ENCODE results near the gene ZNF778. TPM values are rescaled to one million over a fixed set of nuclear protein-coding genes. Genes with fewer than 3 reads are reported as not detected.
"Not testable (repeated sequence)": the region's sequence is repeated elsewhere in the genome, so short reads cannot be mapped to it uniquely, and the experiment has no call there.

Gene ZNF778
- polyA plus RNA-seq, 1 donor: 4.3 TPM

- no peak for DNase-seq
- Histone ChIP-seq H3K27ac (ENCODE audit: low read length) (no peak overlapping the region), H3K9me3 (ENCODE audit: control insufficient read depth, low read depth, low read length) (peaks cover 4% of the 10 kb centered on the region), H3K27me3 (ENCODE audit: control insufficient read depth, insufficient read depth, low read length) (peaks cover 17% of the 10 kb centered on the region), H3K36me3 (ENCODE audit: control insufficient read depth, insufficient read depth, low read length) (no peaks in the 10 kb centered on the region), H3K4me3 (ENCODE audit: low read length) (no peak overlapping the region), H3K4me1 (ENCODE audit: control insufficient read depth, insufficient read depth, low read length) (no peaks in the 10 kb centered on the region)
- 80% methylated on average over 2 of the region's 26 CpGs for WGBS (ENCODE audit: insufficient coverage, low lambda C conversion rate)
Measured at GRCh38 chr16:89183975-89184676, 33.4 kb upstream of the ZNF778 start.

DNA sequence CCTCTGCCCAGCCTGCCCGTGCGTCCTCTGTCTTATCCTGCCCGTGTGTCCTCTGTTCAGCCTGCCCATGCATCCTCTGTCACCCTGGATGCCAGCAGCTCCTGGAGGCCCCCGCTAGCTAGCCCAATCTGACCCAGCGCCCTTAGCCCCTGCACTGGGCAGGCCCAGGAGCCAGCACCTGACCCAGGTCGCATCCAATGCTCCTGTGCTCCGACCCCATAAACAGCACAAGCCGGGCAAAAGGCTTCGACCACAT is 32.9 kb upstream of the ZNF778 start:
- Histone ChIP-seq H3K36me3 (ENCODE audit: control insufficient read depth, insufficient read depth, low read length) (no peaks in the 10 kb centered on the region), H3K9me3 (ENCODE audit: control insufficient read depth, low read depth, low read length) (peaks cover 4% of the 10 kb centered on the region), H3K27me3 (ENCODE audit: control insufficient read depth, insufficient read depth, low read length) (peaks cover 17% of the 10 kb centered on the region), H3K4me1 (ENCODE audit: control insufficient read depth, insufficient read depth, low read length) (no peaks in the 10 kb centered on the region), H3K4me3 (ENCODE audit: low read length) (no peak overlapping the region), H3K27ac (ENCODE audit: low read length) (no peak overlapping the region)
- no peak for DNase-seq
- no CpG with 5 or more reads among the region's 9 CpGs for WGBS (ENCODE audit: insufficient coverage, low lambda C conversion rate)

- Histone ChIP-seq H3K9me3 (ENCODE audit: control insufficient read depth, low read depth, low read length) (peaks cover 4% of the 10 kb centered on the region), H3K4me1 (ENCODE audit: control insufficient read depth, insufficient read depth, low read length) (no peaks in the 10 kb centered on the region), H3K36me3 (ENCODE audit: control insufficient read depth, insufficient read depth, low read length) (no peaks in the 10 kb centered on the region), H3K4me3 (ENCODE audit: low read length) (no peak overlapping the region), H3K27me3 (ENCODE audit: control insufficient read depth, insufficient read depth, low read length) (peaks cover 17% of the 10 kb centered on the region), H3K27ac (ENCODE audit: low read length) (no peak overlapping the region)
- no peak for DNase-seq
- WGBS (ENCODE audit: insufficient coverage, low lambda C conversion rate): no CpG with 5 or more reads among the region's 48 CpGs
Measured at GRCh38 chr16:89184933-89185794, 32.3 kb upstream of the ZNF778 start.

- peaks cover 17% of the 10 kb centered on the region for H3K27me3 ChIP-seq (ENCODE audit: control insufficient read depth, insufficient read depth, low read length)
- not testable (repeated sequence) for DNase-seq; H3K27ac ChIP-seq (ENCODE audit: low read length); H3K4me1 ChIP-seq (ENCODE audit: control insufficient read depth, insufficient read depth, low read length); H3K36me3 ChIP-seq (ENCODE audit: control insufficient read depth, insufficient read depth, low read length); H3K9me3 ChIP-seq (ENCODE audit: control insufficient read depth, low read depth, low read length); H3K4me3 ChIP-seq (ENCODE audit: low read length)
- no CpG with 5 or more reads among the region's 30 CpGs for WGBS (ENCODE audit: insufficient coverage, low lambda C conversion rate)
Measured at GRCh38 chr16:89185887-89186592, 31.5 kb upstream of the ZNF778 start.

DNA sequence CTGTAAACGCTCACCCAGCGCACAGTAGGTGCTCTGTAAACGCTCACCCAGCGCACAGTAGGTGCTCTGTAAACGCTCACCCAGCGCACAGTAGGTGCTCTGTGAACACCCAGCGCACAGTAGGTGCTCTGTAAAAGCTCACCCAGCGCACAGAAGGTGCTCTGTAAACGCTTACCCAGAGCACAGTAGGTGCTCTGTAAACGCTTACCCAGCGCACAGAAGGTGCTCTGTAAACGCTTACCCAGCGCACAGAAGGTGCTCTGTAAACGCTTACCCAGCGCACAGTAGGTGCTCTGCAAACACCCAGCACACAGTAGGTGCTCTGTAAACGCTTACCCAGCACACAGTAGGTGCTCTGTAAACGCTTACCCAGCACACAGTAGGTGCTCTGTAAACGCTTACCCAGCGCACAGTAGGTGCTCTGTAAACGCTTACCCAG is 30.9 kb upstream of the ZNF778 start:
- H3K9me3 ChIP-seq (ENCODE audit: control insufficient read depth, low read depth, low read length); DNase-seq; H3K4me1 ChIP-seq (ENCODE audit: control insufficient read depth, insufficient read depth, low read length); H3K4me3 ChIP-seq (ENCODE audit: low read length); H3K36me3 ChIP-seq (ENCODE audit: control insufficient read depth, insufficient read depth, low read length); H3K27ac ChIP-seq (ENCODE audit: low read length): not testable (repeated sequence)
- no CpG with 5 or more reads among the region's 20 CpGs for WGBS (ENCODE audit: insufficient coverage, low lambda C conversion rate)
- H3K27me3 ChIP-seq (ENCODE audit: control insufficient read depth, insufficient read depth, low read length): peaks cover 21% of the 10 kb centered on the region

DNA sequence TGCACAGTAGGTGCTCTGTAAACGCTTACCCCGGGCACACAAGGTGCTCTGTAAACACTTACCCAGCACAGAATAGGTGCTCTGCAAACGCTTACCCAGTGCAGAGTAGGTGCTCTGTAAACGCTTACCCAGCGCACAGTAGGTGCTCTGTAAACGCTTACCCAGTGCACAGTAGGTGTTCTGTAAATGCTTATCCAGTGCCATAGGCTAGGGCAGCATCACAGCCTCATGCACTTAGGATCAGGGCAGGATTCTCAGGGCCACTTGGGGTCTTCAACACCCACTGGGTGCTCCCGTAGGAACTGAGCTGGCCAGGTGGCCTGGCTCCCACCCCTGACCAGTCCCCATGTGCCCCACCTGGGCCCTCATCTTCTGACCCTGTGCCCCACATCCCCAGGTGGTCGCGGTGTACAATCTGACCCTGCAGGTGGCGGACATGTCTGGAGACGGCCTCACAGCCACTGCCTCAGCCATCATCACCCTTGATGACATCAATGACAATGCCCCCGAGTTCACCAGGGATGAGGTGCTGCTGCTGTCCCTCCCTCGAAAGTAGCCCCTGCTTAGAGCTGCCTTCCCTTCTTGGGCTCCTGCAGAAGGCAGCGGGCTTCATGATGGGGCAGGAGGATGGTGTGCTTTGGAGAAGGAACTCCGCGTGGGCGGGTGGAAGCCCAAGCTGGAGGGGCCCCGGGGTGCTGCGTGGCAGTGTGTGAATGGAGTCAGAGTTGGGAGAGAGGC is 30.3 kb upstream of the ZNF778 start:
- Histone ChIP-seq H3K4me3 (ENCODE audit: low read length) (no peak overlapping the region), H3K4me1 (ENCODE audit: control insufficient read depth, insufficient read depth, low read length) (no peaks in the 10 kb centered on the region), H3K27ac (ENCODE audit: low read length) (no peak overlapping the region), H3K9me3 (ENCODE audit: control insufficient read depth, low read depth, low read length) (peaks cover 4% of the 10 kb centered on the region), H3K27me3 (ENCODE audit: control insufficient read depth, insufficient read depth, low read length) (peaks cover 24% of the 10 kb centered on the region), H3K36me3 (ENCODE audit: control insufficient read depth, insufficient read depth, low read length) (no peaks in the 10 kb centered on the region)
- no peak for DNase-seq
- WGBS (ENCODE audit: insufficient coverage, low lambda C conversion rate): no CpG with 5 or more reads among the region's 19 CpGs

DNA sequence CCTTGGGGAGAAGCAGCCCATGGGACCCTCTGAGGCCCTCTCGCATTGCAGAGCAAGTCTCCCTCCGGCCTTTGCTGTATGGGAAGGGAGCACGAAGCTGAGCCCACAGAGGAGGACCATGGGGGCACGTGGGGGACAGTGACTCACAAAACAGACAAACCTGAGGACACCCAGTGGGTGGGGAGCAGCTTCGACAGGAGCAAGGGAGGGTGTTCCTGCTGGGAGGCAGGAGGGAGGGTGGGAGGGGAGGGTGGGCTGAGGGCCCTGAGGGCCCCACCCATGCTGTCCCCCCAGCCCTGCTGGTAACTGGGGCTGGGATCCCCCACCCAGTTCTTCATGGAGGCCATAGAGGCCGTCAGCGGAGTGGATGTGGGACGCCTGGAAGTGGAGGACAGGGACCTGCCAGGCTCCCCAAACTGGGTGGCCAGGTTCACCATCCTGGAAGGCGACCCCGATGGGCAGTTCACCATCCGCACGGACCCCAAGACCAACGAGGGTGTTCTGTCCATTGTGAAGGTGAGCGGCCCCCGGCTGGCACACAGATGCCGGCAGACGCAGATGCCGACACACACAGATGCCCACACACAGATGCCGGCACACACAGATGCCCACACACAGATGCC is 29.6 kb upstream of the ZNF778 start:
- Histone ChIP-seq H3K27me3 (ENCODE audit: control insufficient read depth, insufficient read depth, low read length) (peaks cover 24% of the 10 kb centered on the region), H3K27ac (ENCODE audit: low read length) (no peak overlapping the region), H3K36me3 (ENCODE audit: control insufficient read depth, insufficient read depth, low read length) (no peaks in the 10 kb centered on the region), H3K4me1 (ENCODE audit: control insufficient read depth, insufficient read depth, low read length) (no peaks in the 10 kb centered on the region), H3K4me3 (ENCODE audit: low read length) (no peak overlapping the region), H3K9me3 (ENCODE audit: control insufficient read depth, low read depth, low read length) (peaks cover 7% of the 10 kb centered on the region)
- no peak for DNase-seq
- no CpG with 5 or more reads among the region's 19 CpGs for WGBS (ENCODE audit: insufficient coverage, low lambda C conversion rate)

GRCh38 chr16:89188471-89189357 is 28.8 kb upstream of the ZNF778 start:
- DNase-seq; H3K4me3 ChIP-seq (ENCODE audit: low read length); H3K4me1 ChIP-seq (ENCODE audit: control insufficient read depth, insufficient read depth, low read length); H3K27ac ChIP-seq (ENCODE audit: low read length); H3K36me3 ChIP-seq (ENCODE audit: control insufficient read depth, insufficient read depth, low read length): not testable (repeated sequence)
- H3K9me3 ChIP-seq (ENCODE audit: control insufficient read depth, low read depth, low read length): peaks cover 10% of the 10 kb centered on the region
- peaks cover 23% of the 10 kb centered on the region for H3K27me3 ChIP-seq (ENCODE audit: control insufficient read depth, insufficient read depth, low read length)
- WGBS (ENCODE audit: insufficient coverage, low lambda C conversion rate): no CpG with 5 or more reads among the region's 25 CpGs

DNA sequence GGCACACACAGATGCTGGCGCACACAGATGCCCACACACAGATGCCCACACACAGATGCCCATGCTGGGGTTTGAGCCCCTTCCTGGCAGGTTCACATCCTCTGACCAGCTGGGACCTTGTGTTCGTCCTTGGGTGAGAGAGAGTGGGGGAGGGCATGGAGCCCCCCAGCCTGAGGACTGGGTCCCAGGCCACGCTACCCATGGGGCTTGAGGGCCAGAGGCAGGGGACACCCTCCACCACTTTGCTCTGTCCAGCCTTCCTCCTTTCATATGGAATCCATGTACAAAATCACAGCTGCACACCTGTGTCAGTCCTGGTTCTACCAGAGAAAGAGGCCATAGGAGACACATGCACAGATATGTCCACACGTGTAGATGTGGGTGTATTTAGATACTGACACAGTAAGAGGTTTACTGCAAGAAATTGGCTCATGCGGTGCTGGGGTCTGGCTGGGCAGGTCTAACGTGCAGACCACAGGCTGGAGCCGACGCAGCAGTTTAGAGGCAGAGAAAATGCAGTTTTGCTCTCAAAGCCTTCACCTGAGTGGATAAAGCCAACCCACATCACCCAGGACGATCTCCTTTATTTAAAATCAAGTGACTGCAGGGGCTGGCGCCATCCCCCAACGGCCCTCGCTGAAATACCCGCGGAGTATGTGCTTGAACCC is 28.0 kb upstream of the ZNF778 start:
- no peaks in the 10 kb centered on the region for H3K4me1 ChIP-seq (ENCODE audit: control insufficient read depth, insufficient read depth, low read length)
- H3K4me3 ChIP-seq (ENCODE audit: low read length): no peak overlapping the region
- 60% methylated on average over 1 of the region's 14 CpGs for WGBS (ENCODE audit: insufficient coverage, low lambda C conversion rate)
- H3K36me3 ChIP-seq (ENCODE audit: control insufficient read depth, insufficient read depth, low read length): no peaks in the 10 kb centered on the region
- H3K27me3 ChIP-seq (ENCODE audit: control insufficient read depth, insufficient read depth, low read length): peaks cover 17% of the 10 kb centered on the region
- no peak overlapping the region for H3K27ac ChIP-seq (ENCODE audit: low read length)
- H3K9me3 ChIP-seq (ENCODE audit: control insufficient read depth, low read depth, low read length): peaks cover 11% of the 10 kb centered on the region
- DNase-seq: no peak
